ENCODE data around the gene SND1. TPM values are rescaled to one million over a fixed set of nuclear protein-coding genes. Genes with fewer than 3 reads are reported as not detected.

SND1 gene
- total RNA-seq, 2 donors from 2014 or later = 91.0 to 111 TPM

DNA sequence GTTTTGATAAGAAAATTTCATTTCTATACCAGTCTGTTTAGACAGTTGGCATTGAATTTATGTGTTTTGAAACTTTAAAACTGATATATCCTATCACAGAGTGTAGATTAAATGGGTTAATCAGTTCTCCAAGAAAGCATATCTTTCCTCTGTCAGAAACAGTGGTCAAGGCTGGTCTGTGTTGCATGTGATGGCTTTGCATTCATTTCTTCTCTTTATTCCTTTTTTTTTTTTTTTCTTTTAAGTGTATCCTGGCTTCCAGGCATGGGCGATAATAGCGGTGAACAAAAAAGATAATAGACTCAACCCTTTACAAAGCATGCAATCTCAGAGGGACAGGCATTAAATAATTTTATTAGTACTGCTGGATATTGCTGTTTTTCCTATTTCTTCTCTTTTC is 242.6 kb downstream of the SND1 start:
- ATAC-seq (ENCODE audit: insufficient number of reproducible peaks, low FRiP score, low read depth) (no peak), DNase-seq (ENCODE audit: low spot score) (no peak)
- Histone ChIP-seq H3K36me3 (no peaks in the 10 kb centered on the region), H3K9me3 (no peaks in the 10 kb centered on the region), H3K4me1 (ENCODE audit: control insufficient read depth in 1 of 2, low read depth in 2 of 2) (peaks cover 4 to 13% of the 10 kb centered on the region in 2 donors), H3K4me3 (no peak overlapping the region), H3K27ac (no peak overlapping the region), H3K27me3 (replicated peaks; ENCODE audit: insufficient read depth) (no peaks in the 10 kb centered on the region)
- TF ChIP-seq, protein P1, sequence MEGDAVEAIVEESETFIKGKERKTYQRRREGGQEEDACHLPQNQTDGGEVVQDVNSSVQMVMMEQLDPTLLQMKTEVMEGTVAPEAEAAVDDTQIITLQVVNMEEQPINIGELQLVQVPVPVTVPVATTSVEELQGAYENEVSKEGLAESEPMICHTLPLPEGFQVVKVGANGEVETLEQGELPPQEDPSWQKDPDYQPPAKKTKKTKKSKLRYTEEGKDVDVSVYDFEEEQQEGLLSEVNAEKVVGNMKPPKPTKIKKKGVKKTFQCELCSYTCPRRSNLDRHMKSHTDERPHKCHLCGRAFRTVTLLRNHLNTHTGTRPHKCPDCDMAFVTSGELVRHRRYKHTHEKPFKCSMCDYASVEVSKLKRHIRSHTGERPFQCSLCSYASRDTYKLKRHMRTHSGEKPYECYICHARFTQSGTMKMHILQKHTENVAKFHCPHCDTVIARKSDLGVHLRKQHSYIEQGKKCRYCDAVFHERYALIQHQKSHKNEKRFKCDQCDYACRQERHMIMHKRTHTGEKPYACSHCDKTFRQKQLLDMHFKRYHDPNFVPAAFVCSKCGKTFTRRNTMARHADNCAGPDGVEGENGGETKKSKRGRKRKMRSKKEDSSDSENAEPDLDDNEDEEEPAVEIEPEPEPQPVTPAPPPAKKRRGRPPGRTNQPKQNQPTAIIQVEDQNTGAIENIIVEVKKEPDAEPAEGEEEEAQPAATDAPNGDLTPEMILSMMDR (IDR thresholded peaks at IDR 0.05) = no peak

DNA sequence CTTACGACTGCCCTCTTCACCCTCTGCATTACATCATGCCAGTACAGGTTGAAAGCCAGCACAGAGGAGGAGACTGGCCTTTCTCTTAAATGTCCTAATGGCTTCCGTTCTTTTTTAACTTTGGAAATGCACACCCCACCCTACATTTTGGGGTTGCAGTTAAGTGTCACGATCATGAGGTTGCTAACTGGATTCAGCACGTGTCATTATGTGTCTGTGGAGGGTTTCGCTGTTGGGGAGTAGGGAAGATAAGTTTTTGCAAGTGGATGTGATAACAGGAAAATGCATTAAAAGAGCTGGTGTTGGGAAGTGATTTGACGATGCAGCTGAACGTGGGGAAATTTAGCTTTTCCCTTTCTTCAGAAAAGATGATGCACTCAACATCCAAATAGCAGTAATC is 243.4 kb downstream of the SND1 start:
- ATAC-seq (ENCODE audit: insufficient number of reproducible peaks, low FRiP score, low read depth) (no peak), DNase-seq (ENCODE audit: low spot score) (no peak)
- Histone ChIP-seq H3K4me1 (ENCODE audit: control insufficient read depth in 1 of 2, low read depth in 2 of 2) (peaks cover 4 to 13% of the 10 kb centered on the region in 2 donors), H3K9me3 (no peaks in the 10 kb centered on the region), H3K27me3 (replicated peaks; ENCODE audit: insufficient read depth) (no peaks in the 10 kb centered on the region), H3K36me3 (no peaks in the 10 kb centered on the region), H3K27ac (no peak overlapping the region), H3K4me3 (no peak overlapping the region)
- TF ChIP-seq, protein P1 (IDR thresholded peaks at IDR 0.05) = no peak

DNA sequence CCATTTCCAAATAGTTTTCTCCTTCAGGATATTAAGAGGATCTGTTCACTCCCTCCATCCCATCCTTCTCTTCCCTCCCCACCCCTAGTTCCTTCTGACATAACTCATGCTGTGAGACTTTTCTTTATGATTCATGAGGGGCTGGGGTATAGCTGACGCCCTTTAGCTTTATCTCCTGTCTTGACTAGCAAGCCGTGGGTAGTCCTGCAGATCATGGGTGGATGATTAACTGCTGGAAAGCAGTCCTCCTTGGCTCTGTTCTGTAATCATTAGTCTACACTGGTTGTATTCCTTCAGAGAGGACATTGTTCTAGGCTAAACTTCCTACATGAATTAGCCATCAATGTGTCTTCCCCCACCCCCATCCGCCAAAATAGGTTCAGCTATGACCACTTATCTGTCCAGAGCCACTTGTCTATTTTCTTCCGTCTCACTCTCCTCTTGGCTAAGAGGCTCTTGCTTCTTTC is 243.9 kb downstream of the SND1 start:
- no peak for ATAC-seq (ENCODE audit: insufficient number of reproducible peaks, low FRiP score, low read depth)
- Histone ChIP-seq H3K4me1 (ENCODE audit: control insufficient read depth in 1 of 2, low read depth in 2 of 2) (peaks cover 4 to 13% of the 10 kb centered on the region in 2 donors), H3K36me3 (no peaks in the 10 kb centered on the region), H3K9me3 (no peaks in the 10 kb centered on the region), H3K4me3 (no peak overlapping the region), H3K27me3 (replicated peaks; ENCODE audit: insufficient read depth) (no peaks in the 10 kb centered on the region), H3K27ac (no peak overlapping the region)
- TF ChIP-seq, protein P1 (IDR thresholded peaks at IDR 0.05) = no peak
- DNase-seq (ENCODE audit: low spot score) = no peak

DNA sequence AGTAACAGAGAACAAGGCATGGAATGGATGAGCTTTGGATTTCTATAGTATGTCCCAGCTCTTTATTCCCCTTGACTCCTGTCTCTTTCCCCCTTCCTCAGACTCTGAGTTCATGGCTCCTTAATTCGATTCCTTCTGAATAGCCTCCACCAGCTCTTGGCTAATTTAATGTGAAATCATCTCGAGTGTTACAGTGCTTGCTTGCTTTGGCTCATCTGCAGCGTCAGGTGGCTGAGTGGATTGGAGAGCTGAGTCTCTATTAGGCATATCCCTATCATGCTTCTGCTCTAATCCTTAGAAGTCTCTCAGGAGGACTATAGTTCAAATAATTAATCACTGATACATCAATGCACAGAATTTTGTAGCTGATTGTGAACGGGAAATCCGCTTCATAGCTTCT is 244.7 kb downstream of the SND1 start:
- Histone ChIP-seq H3K9me3 (no peaks in the 10 kb centered on the region), H3K4me3 (no peak overlapping the region), H3K27ac (no peak overlapping the region), H3K4me1 (ENCODE audit: control insufficient read depth in 1 of 2, low read depth in 2 of 2) (peaks cover 4 to 17% of the 10 kb centered on the region in 2 donors), H3K36me3 (no peaks in the 10 kb centered on the region), H3K27me3 (replicated peaks; ENCODE audit: insufficient read depth) (no peaks in the 10 kb centered on the region)
- TF ChIP-seq, protein P1 (IDR thresholded peaks at IDR 0.05) = no peak
- no peak for DNase-seq (ENCODE audit: low spot score)
- ATAC-seq (ENCODE audit: insufficient number of reproducible peaks, low FRiP score, low read depth) = no peak

DNA sequence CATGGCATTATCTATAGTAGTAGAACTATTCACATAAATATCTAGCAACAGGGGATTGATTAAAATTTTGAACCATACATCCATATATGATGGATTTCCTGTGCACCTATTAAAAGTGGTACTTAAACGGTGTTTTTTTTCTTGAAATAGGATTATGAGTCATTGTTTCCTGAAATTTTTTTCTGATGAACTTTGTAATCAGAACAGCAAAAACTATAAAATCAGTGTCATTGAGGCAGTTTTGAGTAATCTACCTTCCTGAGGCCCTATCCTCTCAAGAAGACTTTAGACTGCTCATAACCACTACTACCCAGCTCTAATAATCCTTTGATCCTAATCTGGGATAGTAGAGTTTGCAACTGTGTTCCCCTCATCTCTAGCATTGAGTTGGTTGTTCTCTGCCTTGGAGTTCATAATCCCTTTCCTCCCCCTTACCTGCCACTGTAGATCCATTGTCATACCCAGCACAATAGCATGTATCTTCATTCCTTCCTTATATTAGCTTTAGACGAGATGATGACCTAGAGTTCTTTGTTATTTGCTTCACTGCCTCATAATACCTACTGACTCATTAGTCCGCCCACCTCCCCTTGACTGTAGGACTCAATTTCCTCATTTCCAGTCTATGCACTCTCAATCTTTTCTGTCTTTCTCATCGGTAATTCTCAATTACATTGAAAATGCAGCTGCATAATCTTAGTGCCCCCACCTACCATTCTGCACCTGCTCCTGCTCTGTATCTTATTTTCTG is 245.9 kb downstream of the SND1 start:
- peaks cover 4 to 19% of the 10 kb centered on the region in 2 donors for H3K4me1 ChIP-seq (ENCODE audit: control insufficient read depth in 1 of 2, low read depth in 2 of 2)
- ATAC-seq (ENCODE audit: insufficient number of reproducible peaks, low FRiP score, low read depth) = no peak
- no peaks in the 10 kb centered on the region for H3K36me3 ChIP-seq
- no peaks in the 10 kb centered on the region for H3K9me3 ChIP-seq
- TF ChIP-seq, protein P1 (IDR thresholded peaks at IDR 0.05) = no peak
- no peak overlapping the region for H3K4me3 ChIP-seq
- H3K27me3 ChIP-seq (replicated peaks; ENCODE audit: insufficient read depth) = no peaks in the 10 kb centered on the region
- H3K27ac ChIP-seq = no peak overlapping the region
- no peak for DNase-seq (ENCODE audit: low spot score)
